Measurements from ENCODE around the gene CSAD.

- no peak for TF ChIP-seq POLR2AphosphoS5 (IDR thresholded peaks at IDR 0.05; ENCODE audit: borderline replicate concordance, low read depth, low read length)
- no peak for TF ChIP-seq FOXP2 (optimal IDR thresholded peaks at IDR 0.05; ENCODE audit: control extremely low read depth, extremely low read length, insufficient read depth)
- TF ChIP-seq EZH2 (IDR thresholded peaks at IDR 0.05): no peak
Measured at GRCh38 chr12:53199700-53200099, 19.0 kb upstream of the CSAD start.

Data from SK-N-MC (cell line).